K562 (cell line): Measurements from ENCODE around the gene ETV2. TPM values are rescaled to one million over a fixed set of nuclear protein-coding genes. Genes with fewer than 3 reads are reported as not detected.

Experiments used
- ARID4B ChIP-seq: sonication (generic); formaldehyde crosslinking; IDR thresholded peaks from 2 replicates; pipeline ENCODE4 v1.8.0; 2022; ENCODE audit warnings: mild to moderate bottlenecking, missing genetic modification reagents
- BRD4 ChIP-seq: fragments of 200-600 bp; sonication (generic); IDR thresholded peaks from 2 replicates; pipeline ENCODE4 v1.6.1; 2017; ENCODE audit warnings: inconsistent platforms
- CBFA2T3 ChIP-seq: fragments of 450-650 bp; IDR thresholded peaks from 2 replicates; pipeline ENCODE4 v1.6.1; 2017
- GTF2A2 ChIP-seq: IDR thresholded peaks from 2 replicates; pipeline ENCODE4 v1.6.1; 2016; ENCODE audit warnings: mild to moderate bottlenecking, missing genetic modification characterization, missing compliant biosample characterization
- HCFC1 ChIP-seq: IDR thresholded peaks from 2 replicates; pipeline ENCODE4 v1.6.1; 2012; ENCODE audit warnings: low read depth, low read length, improper control_type of control experiment
- KDM1A ChIP-seq, 2 experiments: fragments of 450-650 bp; IDR thresholded peaks; 2 replicates each; pipeline ENCODE4 v1.6.1; 2016; ENCODE audit warnings: mild to moderate bottlenecking in 2 of 2
- NR0B1 ChIP-seq: fragments of 450-650 bp; IDR thresholded peaks from one replicate; pipeline ENCODE4 v1.6.1; 2018; ENCODE audit warnings: mild to moderate bottlenecking, moderate library complexity; ENCODE audit not compliant: partially characterized antibody
- RBM25 ChIP-seq: fragments of 200-400 bp; formaldehyde crosslinking; IDR thresholded peaks from 2 replicates; pipeline ENCODE4 v1.6.1; 2018; ENCODE audit warnings: low read length, low read depth, moderate library complexity; ENCODE audit not compliant: severe bottlenecking
- TCF7 ChIP-seq: sonication (generic); IDR thresholded peaks from 2 replicates; pipeline ENCODE4 v1.6.1; 2016; ENCODE audit warnings: antibody characterized with exemption, borderline replicate concordance
- ZNF57 ChIP-seq: fragments of 450-650 bp; formaldehyde crosslinking; IDR thresholded peaks from 2 replicates; pipeline ENCODE4 v1.4.0; 2020; ENCODE audit warnings: mild to moderate bottlenecking, moderate library complexity
- ZNF609 ChIP-seq: sonication (generic); formaldehyde crosslinking; IDR thresholded peaks from 2 replicates; pipeline ENCODE4 v1.8.1; 2023; ENCODE audit warnings: missing genetic modification reagents, mild to moderate bottlenecking, borderline replicate concordance
- polyA plus RNA-seq, 8 experiments: library from polyadenylated mRNA; depleted of rRNA in 4 of 8; stranded (reverse) in 5 of 8; unstranded in 3 of 8; fragments of >200 nt; fragmentation: Nextera tagmentation in 2 of 8; fragmentation: Illumina TruSeq in 1 of 8; extraction: Ambion mirVana in 2 of 8; extraction: Trizol in 1 of 8; gene quantifications; 2 replicates each; pipeline versions ENCODE4 v1.2.1 to v1.2.3, GENCODE V29; 2011 to 2014; ENCODE audit warnings: inconsistent platforms in 1 of 8, missing spikeins in 1 of 8
- total RNA-seq, 7 experiments: library from RNA; depleted of rRNA in 6 of 7; stranded (reverse); fragments of >200 nt in 6 of 7; fragmentation: Illumina TruSeq in 2 of 7; extraction: Trizol in 2 of 7; gene quantifications; 2 replicates each; pipeline versions ENCODE4 v1.2.1 to v1.2.3, GENCODE V29; 2011 to 2021; ENCODE audit warnings: low replicate concordance in 1 of 7
- TF ChIP-seq, protein P1 (sequence below): fragments of 150-350 bp; IDR thresholded peaks from 2 replicates; pipeline ENCODE4 v1.6.1; 2014; ENCODE audit warnings: low read depth, mild to moderate bottlenecking, low read length, borderline replicate concordance

ETV2 gene
- total and polyA plus RNA-seq, 9 of the 15 experiments (the other 6 are each of a cell fraction or from before 2014, with no cell fraction given), result 0.11 to 3.7 (median 0.55) TPM

DNA sequence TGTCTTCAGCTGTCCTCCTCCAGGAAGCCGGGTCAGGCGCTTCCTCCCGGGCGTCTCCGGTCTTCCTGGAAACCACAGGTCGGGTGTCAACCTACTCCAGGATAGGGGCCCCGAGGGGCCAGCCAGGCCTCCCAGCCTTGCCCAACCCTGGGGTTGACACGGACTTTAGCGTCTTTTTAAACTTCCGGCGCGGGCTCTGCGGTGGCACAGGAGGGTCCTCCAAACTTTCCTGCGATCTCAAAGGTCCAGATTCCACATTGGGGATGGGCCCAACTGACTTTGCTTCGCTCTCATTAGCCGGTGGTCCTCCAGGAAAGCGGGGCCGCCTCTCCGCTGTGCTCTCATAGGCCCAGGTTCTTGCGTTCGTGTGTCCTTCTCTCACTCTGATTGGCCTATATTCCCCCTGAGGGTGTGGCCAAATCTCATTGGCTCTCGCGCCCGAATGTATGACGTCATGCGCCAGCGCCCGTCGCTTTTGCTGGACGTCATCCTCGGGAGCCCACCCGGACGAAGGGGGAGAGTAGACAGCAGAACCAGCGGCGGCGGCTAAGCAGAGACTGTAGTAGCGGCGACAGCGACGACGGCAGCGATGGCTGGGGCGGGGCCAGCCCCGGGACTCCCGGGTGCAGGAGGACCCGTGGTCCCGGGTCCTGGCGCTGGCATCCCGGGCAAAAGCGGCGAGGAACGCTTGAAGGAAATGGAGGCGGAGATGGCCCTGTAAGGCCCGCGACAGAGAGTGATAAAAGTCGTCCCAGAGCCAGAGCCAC lies 12.8 kb upstream of the ETV2 start, which contains the start of gene RBM42 (continued):
- TF ChIP-seq ARID4B (peak; percentile 58; the same call in 1 of the 2 replicates), RBM25 (peak; percentile 86), GTF2A2 (tag) (no peak), ZNF57 (no peak), NR0B1 (no peak), BRD4 (peak; percentile 55; the same call in 1 of the 2 replicates), KDM1A (IDR thresholded peaks at IDR 0.05) (no peak), CBFA2T3 (no peak), ZNF609 (CRISPR knock-in tag) (no peak), HCFC1 (peak; percentile 91), TCF7 (0 out of 2 replicates have a peak, but pooled peaks have one; percentile 71)
- TF ChIP-seq, protein P1, sequence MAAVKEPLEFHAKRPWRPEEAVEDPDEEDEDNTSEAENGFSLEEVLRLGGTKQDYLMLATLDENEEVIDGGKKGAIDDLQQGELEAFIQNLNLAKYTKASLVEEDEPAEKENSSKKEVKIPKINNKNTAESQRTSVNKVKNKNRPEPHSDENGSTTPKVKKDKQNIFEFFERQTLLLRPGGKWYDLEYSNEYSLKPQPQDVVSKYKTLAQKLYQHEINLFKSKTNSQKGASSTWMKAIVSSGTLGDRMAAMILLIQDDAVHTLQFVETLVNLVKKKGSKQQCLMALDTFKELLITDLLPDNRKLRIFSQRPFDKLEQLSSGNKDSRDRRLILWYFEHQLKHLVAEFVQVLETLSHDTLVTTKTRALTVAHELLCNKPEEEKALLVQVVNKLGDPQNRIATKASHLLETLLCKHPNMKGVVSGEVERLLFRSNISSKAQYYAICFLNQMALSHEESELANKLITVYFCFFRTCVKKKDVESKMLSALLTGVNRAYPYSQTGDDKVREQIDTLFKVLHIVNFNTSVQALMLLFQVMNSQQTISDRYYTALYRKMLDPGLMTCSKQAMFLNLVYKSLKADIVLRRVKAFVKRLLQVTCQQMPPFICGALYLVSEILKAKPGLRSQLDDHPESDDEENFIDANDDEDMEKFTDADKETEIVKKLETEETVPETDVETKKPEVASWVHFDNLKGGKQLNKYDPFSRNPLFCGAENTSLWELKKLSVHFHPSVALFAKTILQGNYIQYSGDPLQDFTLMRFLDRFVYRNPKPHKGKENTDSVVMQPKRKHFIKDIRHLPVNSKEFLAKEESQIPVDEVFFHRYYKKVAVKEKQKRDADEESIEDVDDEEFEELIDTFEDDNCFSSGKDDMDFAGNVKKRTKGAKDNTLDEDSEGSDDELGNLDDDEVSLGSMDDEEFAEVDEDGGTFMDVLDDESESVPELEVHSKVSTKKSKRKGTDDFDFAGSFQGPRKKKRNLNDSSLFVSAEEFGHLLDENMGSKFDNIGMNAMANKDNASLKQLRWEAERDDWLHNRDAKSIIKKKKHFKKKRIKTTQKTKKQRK, result peak; percentile 83; the same call in 1 of the 2 replicates
